Astrocyte (in vitro differentiated cells and primary cell): Measurements from ENCODE around the gene CDSN.

ENCODE experiments used
- CTCF ChIP-seq: IDR thresholded peaks from 2 replicates; pipeline ENCODE4 v1.5.1; 2011; ENCODE audit warnings: low read depth, mild to moderate bottlenecking, inconsistent platforms, low read length, moderate library complexity; ENCODE audit not compliant: insufficient read depth
- EZH2 ChIP-seq: IDR thresholded peaks from 2 replicates; pipeline ENCODE4 v1.6.1; 2012; ENCODE audit warnings: mild to moderate bottlenecking, low read length, inconsistent platforms; ENCODE audit not compliant: insufficient read depth

- TF ChIP-seq CTCF (no peak), EZH2 (no peak)
These were observed 43.7 kb upstream of the CDSN start for GRCh38 chr6:31163922-31164321.
